CD8-positive, alpha-beta memory T cell (primary cell): Measurements from ENCODE around the gene NUP153. TPM values are rescaled to one million over a fixed set of nuclear protein-coding genes. Genes with fewer than 3 reads are reported as not detected.
A peak's percentile ranks its signal among the peaks of the same experiment; 100 is the strongest.

Experiments
- CTCF ChIA-PET: fragments of 350-600 bp; sonication (Branson Sonifier 250); formaldehyde crosslinking; loops from one replicate; lab custom pipeline; 2021; ENCODE audit warnings: antibody characterized with exemption; lab: Charles Lee
- POLR2A ChIA-PET: fragments of 350-600 bp; sonication (Branson Sonifier 250); formaldehyde crosslinking; loops from one replicate; lab custom pipeline; 2021; ENCODE audit warnings: antibody characterized with exemption; lab: Charles Lee
- DNase-seq, 5 donors: peaks; one replicate each; pipeline versions ENCODE4 v3.0.0 to v3.0.0-alpha.2; 2020 to 2022; ENCODE audit warnings: mixed read lengths in 1 of 5
- H3K27ac ChIP-seq: one replicate; pipeline ENCODE4 v1.7.0; 2013; ENCODE audit warnings: low read depth, mild to moderate bottlenecking, low read length, moderate library complexity
- H3K27me3 ChIP-seq: 2 replicates; pipeline ENCODE4 v1.7.0; 2013; ENCODE audit warnings: low read length, mild to moderate bottlenecking; ENCODE audit not compliant: insufficient read depth, poor library complexity, severe bottlenecking
- H3K36me3 ChIP-seq: 2 replicates; pipeline ENCODE4 v1.7.0; 2013; ENCODE audit warnings: mild to moderate bottlenecking, low read length, moderate library complexity; ENCODE audit not compliant: insufficient read depth
- H3K4me1 ChIP-seq: 2 replicates; pipeline ENCODE4 v1.7.0; 2013; ENCODE audit warnings: mild to moderate bottlenecking, low read length, moderate library complexity; ENCODE audit not compliant: insufficient read depth
- H3K4me3 ChIP-seq: 2 replicates; pipeline ENCODE4 v1.7.0; 2013; ENCODE audit warnings: mild to moderate bottlenecking, low read length
- H3K9me3 ChIP-seq: 2 replicates; pipeline ENCODE4 v1.7.0; 2013; ENCODE audit warnings: mild to moderate bottlenecking, low read length
- H3K27ac Mint-ChIP-seq, 8 donors: one replicate each; pipeline ENCODE4 v1.8.0; 2020 to 2021; ENCODE audit warnings: mixed read lengths in 8 of 8, mild to moderate bottlenecking in 6 of 8, inconsistent platforms in 3 of 8, moderate library complexity in 3 of 8
- H3K27me3 Mint-ChIP-seq, 2 donors: one replicate each; pipeline ENCODE4 v1.8.0; 2020 to 2021; ENCODE audit warnings: mixed read lengths in 2 of 2, mild to moderate bottlenecking in 1 of 2, moderate library complexity in 1 of 2
- H3K36me3 Mint-ChIP-seq, 3 donors: one replicate each; pipeline ENCODE4 v1.8.0; 2020 to 2021; ENCODE audit warnings: mixed read lengths in 3 of 3, inconsistent platforms in 1 of 3, mild to moderate bottlenecking in 1 of 3
- H3K4me1 Mint-ChIP-seq, 3 donors: one replicate each; pipeline ENCODE4 v1.8.0; 2020 to 2021; ENCODE audit warnings: mixed read lengths in 3 of 3, inconsistent platforms in 1 of 3, mild to moderate bottlenecking in 1 of 3
- H3K4me3 Mint-ChIP-seq, 7 donors: one replicate each; pipeline ENCODE4 v1.8.0; 2020 to 2021; ENCODE audit warnings: mixed read lengths in 7 of 7, mild to moderate bottlenecking in 6 of 7, moderate library complexity in 4 of 7, inconsistent platforms in 2 of 7
- H3K9me3 Mint-ChIP-seq, 5 donors: one replicate each; pipeline ENCODE4 v1.8.0; 2020 to 2022; ENCODE audit warnings: mixed read lengths in 5 of 5, mild to moderate bottlenecking in 3 of 5, moderate library complexity in 2 of 5, inconsistent platforms in 1 of 5
- polyA plus RNA-seq: library from polyadenylated mRNA; unstranded; fragments of 300-500 nt; fragmentation: Illumina TruSeq; gene quantifications from one replicate; pipeline ENCODE4 v1.2.3, GENCODE V29; 2021
- total RNA-seq, 2 experiments: library from RNA; stranded (reverse); gene quantifications; one replicate each; pipeline ENCODE4 v1.2.3, GENCODE V29; 2021

The NUP153 gene
- total and polyA plus RNA-seq, 3 experiments from 2014 or later, result 4.3 to 104 (median 97.4) TPM

GRCh38 chr6:17632934-17633333, 73.8 kb downstream of the NUP153 start:
- ChIA-PET CTCF (interaction anchor here (1.3 to 2.0 kb wide), 4 partner anchors 32 to 171 kb away, joined by 3 to 7 read pairs (median 4); partner anchors contain the start of gene FAM8A1), POLR2A (interaction anchor here (0.7 to 1.4 kb wide), 3 partner anchors 22 to 354 kb away, joined by 3 to 4 read pairs (median 3); no protein-coding TSS in a partner anchor)
- H3K4me1 Mint-ChIP-seq, result peaks cover 57 to 76% (median 75%) of the 10 kb centered on the region in 3 donors
- no peaks in the 10 kb centered on the region for H3K27me3 Mint-ChIP-seq
- H3K4me1 ChIP-seq, result peaks cover 24% of the 10 kb centered on the region
- DNase-seq, result peak in 2 of 5 donors; percentile 12 to 39
- peaks cover 18% of the 10 kb centered on the region for H3K36me3 ChIP-seq
- H3K27me3 ChIP-seq, result no peaks in the 10 kb centered on the region
- no peaks in the 10 kb centered on the region for H3K9me3 ChIP-seq
- H3K4me3 ChIP-seq, result no peak overlapping the region
- no peak overlapping the region for H3K27ac ChIP-seq
- H3K9me3 Mint-ChIP-seq, result no peaks in the 10 kb centered on the region
- H3K27ac Mint-ChIP-seq, result peak overlapping the region; percentile 37 to 90 (median 72)
- peaks cover 4 to 74% (median 16%) of the 10 kb centered on the region in 3 donors for H3K36me3 Mint-ChIP-seq
- H3K4me3 Mint-ChIP-seq, result peak overlapping the region in 6 of 7 donors; percentile 49 to 76 (median 56)

GRCh38 chr6:17630511-17631073, 76.1 kb downstream of the NUP153 start:
- H3K27me3 Mint-ChIP-seq, result no peaks in the 10 kb centered on the region
- no peak overlapping the region for H3K4me3 Mint-ChIP-seq
- peak overlapping the region in 7 of 8 donors; percentile 39 to 93 (median 64) for H3K27ac Mint-ChIP-seq
- Histone ChIP-seq H3K27me3 (no peaks in the 10 kb centered on the region), H3K4me1 (peaks cover 24% of the 10 kb centered on the region), H3K4me3 (no peak overlapping the region), H3K27ac (no peak overlapping the region), H3K36me3 (peaks cover 16% of the 10 kb centered on the region), H3K9me3 (no peaks in the 10 kb centered on the region)
- no peaks in the 10 kb centered on the region for H3K9me3 Mint-ChIP-seq
- POLR2A ChIA-PET, result no interaction called here
- H3K4me1 Mint-ChIP-seq, result peaks cover 54 to 80% (median 59%) of the 10 kb centered on the region in 3 donors
- H3K36me3 Mint-ChIP-seq, result peaks cover 4 to 69% (median 19%) of the 10 kb centered on the region in 3 donors
- no peak for DNase-seq
- CTCF ChIA-PET, result no interaction called here

DNA sequence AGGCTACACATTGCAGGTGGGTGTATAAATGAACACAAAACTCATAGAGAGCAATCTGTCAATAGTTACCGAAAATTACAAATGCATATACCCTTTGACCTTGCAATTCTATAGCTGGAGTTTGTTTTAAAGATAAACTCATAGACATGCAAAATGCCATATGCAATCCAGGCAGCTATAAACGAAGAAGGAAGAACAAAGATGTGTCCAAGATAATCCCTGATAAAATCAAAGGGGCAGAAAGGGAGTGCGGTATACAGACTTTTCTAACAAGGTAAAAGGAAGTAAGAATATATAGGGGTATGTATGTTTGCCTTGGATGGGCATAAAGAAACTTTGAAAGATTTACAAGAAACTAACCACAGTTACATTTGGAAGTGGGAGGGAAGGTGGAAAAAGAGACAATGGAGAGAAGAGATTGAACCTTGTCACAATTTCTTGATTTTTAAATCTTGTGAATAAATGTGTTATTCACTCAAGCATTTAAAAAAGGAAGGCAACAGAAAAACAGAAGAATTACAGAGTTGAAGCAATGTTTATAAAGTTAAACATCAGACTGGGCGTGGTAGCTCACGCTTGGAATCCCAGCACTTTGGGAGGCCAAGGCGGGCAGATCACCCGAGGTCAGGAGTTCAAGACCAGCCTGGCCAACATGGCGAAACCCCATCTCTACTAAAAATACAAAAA, 76.8 kb downstream of the NUP153 start:
- no peak for DNase-seq
- H3K36me3 Mint-ChIP-seq, result peaks cover 4 to 71% (median 20%) of the 10 kb centered on the region in 3 donors
- no peak overlapping the region for H3K4me3 Mint-ChIP-seq
- ChIA-PET POLR2A (no interaction called here), CTCF (no interaction called here)
- peaks cover 51 to 79% (median 56%) of the 10 kb centered on the region in 3 donors for H3K4me1 Mint-ChIP-seq
- H3K27me3 ChIP-seq, result no peaks in the 10 kb centered on the region
- H3K27ac Mint-ChIP-seq, result peak overlapping the region in 6 of 8 donors; percentile 10 to 92 (median 68)
- peaks cover 18% of the 10 kb centered on the region for H3K36me3 ChIP-seq
- H3K9me3 Mint-ChIP-seq, result no peaks in the 10 kb centered on the region
- H3K4me1 ChIP-seq, result peaks cover 24% of the 10 kb centered on the region
- no peak overlapping the region for H3K27ac ChIP-seq
- no peaks in the 10 kb centered on the region for H3K9me3 ChIP-seq
- H3K4me3 ChIP-seq, result no peak overlapping the region
- H3K27me3 Mint-ChIP-seq, result no peaks in the 10 kb centered on the region

- H3K4me1 ChIP-seq, result peaks cover 16% of the 10 kb centered on the region
- H3K4me3 Mint-ChIP-seq, result no peak overlapping the region
- no peak for DNase-seq
- H3K36me3 ChIP-seq, result peaks cover 24% of the 10 kb centered on the region
- no peaks in the 10 kb centered on the region for H3K27me3 ChIP-seq
- H3K36me3 Mint-ChIP-seq, result peaks cover 4 to 76% (median 20%) of the 10 kb centered on the region in 3 donors
- CTCF ChIA-PET, result no interaction called here
- POLR2A ChIA-PET, result interaction anchor here (0.6 kb wide), 1 partner anchor 74 kb away, joined by 5 read pairs; no protein-coding TSS in a partner anchor
- H3K27ac ChIP-seq, result no peak overlapping the region
- H3K27ac Mint-ChIP-seq, result peak overlapping the region in 7 of 8 donors; percentile 37 to 94 (median 58)
- no peaks in the 10 kb centered on the region for H3K9me3 Mint-ChIP-seq
- no peak overlapping the region for H3K4me3 ChIP-seq
- H3K9me3 ChIP-seq, result no peaks in the 10 kb centered on the region
- no peaks in the 10 kb centered on the region for H3K27me3 Mint-ChIP-seq
- H3K4me1 Mint-ChIP-seq, result peaks cover 48 to 75% (median 55%) of the 10 kb centered on the region in 3 donors
Observed at GRCh38 chr6:17628873-17629272, 77.9 kb downstream of the NUP153 start.

DNA sequence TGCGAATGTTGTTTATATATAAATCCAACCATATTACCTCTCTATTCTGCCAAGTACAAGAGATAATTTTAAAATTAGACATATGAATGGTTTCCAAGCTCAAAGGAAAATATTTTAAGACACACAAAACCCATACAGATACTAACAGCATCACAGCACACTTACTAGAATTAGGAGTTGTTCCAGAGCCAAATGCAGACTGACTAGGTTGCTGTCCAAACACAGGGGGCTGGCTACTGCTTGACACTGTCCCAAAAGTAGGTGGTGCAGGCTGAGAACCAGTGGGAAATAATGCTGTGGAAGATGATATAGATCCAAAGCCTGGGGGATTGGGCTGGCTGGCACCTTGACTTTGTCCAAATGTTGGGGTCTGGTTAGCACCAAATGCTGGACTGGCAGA, 82.3 kb downstream of the NUP153 start:
- Mint-ChIP-seq H3K27ac (peak overlapping the region in 2 of 8 donors; percentile 12 to 54), H3K4me1 (peaks cover 28 to 60% (median 33%) of the 10 kb centered on the region in 3 donors), H3K9me3 (no peaks in the 10 kb centered on the region), H3K36me3 (peaks cover 4 to 85% (median 18%) of the 10 kb centered on the region in 3 donors), H3K27me3 (no peaks in the 10 kb centered on the region), H3K4me3 (no peak overlapping the region)
- H3K9me3 ChIP-seq, result no peaks in the 10 kb centered on the region
- ChIA-PET CTCF (interaction anchor here (2.1 kb wide), 1 partner anchor 24 kb away, joined by 6 read pairs; the partner anchor contains the start of gene FAM8A1), POLR2A (no interaction called here)
- H3K27ac ChIP-seq, result no peak overlapping the region
- peaks cover 24% of the 10 kb centered on the region for H3K36me3 ChIP-seq
- no peak overlapping the region for H3K4me3 ChIP-seq
- no peaks in the 10 kb centered on the region for H3K27me3 ChIP-seq
- no peaks in the 10 kb centered on the region for H3K4me1 ChIP-seq
- no peak for DNase-seq

GRCh38 chr6:17622144-17622543, 84.6 kb downstream of the NUP153 start:
- H3K4me3 ChIP-seq, result no peak overlapping the region
- H3K27ac ChIP-seq, result no peak overlapping the region
- Mint-ChIP-seq H3K4me1 (peaks cover 17 to 51% (median 36%) of the 10 kb centered on the region in 3 donors), H3K4me3 (no peak overlapping the region), H3K9me3 (no peaks in the 10 kb centered on the region), H3K27ac (no peak overlapping the region), H3K36me3 (peaks cover 0 to 83% (median 16%) of the 10 kb centered on the region in 3 donors), H3K27me3 (no peaks in the 10 kb centered on the region)
- POLR2A ChIA-PET, result no interaction called here
- no peaks in the 10 kb centered on the region for H3K4me1 ChIP-seq
- H3K27me3 ChIP-seq, result no peaks in the 10 kb centered on the region
- CTCF ChIA-PET, result no interaction called here
- DNase-seq, result no peak
- peaks cover 22% of the 10 kb centered on the region for H3K36me3 ChIP-seq
- no peaks in the 10 kb centered on the region for H3K9me3 ChIP-seq

DNA sequence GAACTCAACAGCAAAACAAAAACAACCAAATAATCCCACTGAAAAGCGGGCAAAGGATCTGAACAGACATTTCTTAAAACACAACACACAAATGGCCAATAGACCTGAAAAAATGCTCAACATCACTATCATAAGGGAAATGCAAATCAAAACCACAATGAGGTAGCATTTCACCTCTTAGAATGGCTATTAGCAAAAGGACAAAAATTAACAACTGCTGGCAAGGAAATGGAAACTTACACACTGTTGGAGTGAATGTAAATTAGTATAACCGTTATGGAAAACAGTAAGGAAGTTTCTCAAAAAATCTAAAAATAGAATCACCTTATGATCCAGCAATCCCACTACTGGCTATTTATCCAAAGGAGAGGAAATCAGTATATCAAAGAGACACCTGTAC, 85.7 kb downstream of the NUP153 start:
- Histone ChIP-seq H3K9me3 (no peaks in the 10 kb centered on the region), H3K27ac (no peak overlapping the region), H3K27me3 (no peaks in the 10 kb centered on the region), H3K4me1 (no peaks in the 10 kb centered on the region), H3K4me3 (no peak overlapping the region), H3K36me3 (peaks cover 20% of the 10 kb centered on the region)
- Mint-ChIP-seq H3K27me3 (no peaks in the 10 kb centered on the region), H3K4me3 (no peak overlapping the region), H3K4me1 (peaks cover 17 to 46% (median 36%) of the 10 kb centered on the region in 3 donors), H3K9me3 (no peaks in the 10 kb centered on the region), H3K27ac (peak overlapping the region in 4 of 8 donors; percentile 18 to 72 (median 26)), H3K36me3 (peaks cover 0 to 86% (median 18%) of the 10 kb centered on the region in 3 donors)
- ChIA-PET CTCF (interaction anchor here (1.1 to 1.9 kb wide), 2 partner anchors 11 to 18 kb away, joined by 3 to 4 read pairs; no protein-coding TSS in a partner anchor), POLR2A (no interaction called here)
- no peak for DNase-seq

GRCh38 chr6:17615794-17616193, 90.9 kb downstream of the NUP153 start:
- CTCF ChIA-PET, result no interaction called here
- no peak overlapping the region for H3K4me3 Mint-ChIP-seq
- POLR2A ChIA-PET, result no interaction called here

More at GRCh38 chr6:17615794-17616193, 90.9 kb downstream of the NUP153 start:
- Mint-ChIP-seq H3K27ac (no peak overlapping the region), H3K36me3 (peaks cover 0 to 64% (median 15%) of the 10 kb centered on the region in 3 donors), H3K9me3 (no peaks in the 10 kb centered on the region), H3K4me1 (peaks cover 17 to 33% (median 32%) of the 10 kb centered on the region in 3 donors), H3K27me3 (no peaks in the 10 kb centered on the region)
- no peaks in the 10 kb centered on the region for H3K4me1 ChIP-seq
- no peak for DNase-seq
- H3K36me3 ChIP-seq, result peaks cover 18% of the 10 kb centered on the region
- H3K9me3 ChIP-seq, result no peaks in the 10 kb centered on the region
- no peak overlapping the region for H3K27ac ChIP-seq
- H3K4me3 ChIP-seq, result no peak overlapping the region
- no peaks in the 10 kb centered on the region for H3K27me3 ChIP-seq
